Measurements from ENCODE around the gene FRMD4A.

FRMD4A gene

GRCh38 chr10:13650961-13651360 lies 679.8 kb downstream of the FRMD4A start:
- CTCF ChIA-PET: interaction anchor here (1.0 kb wide), 1 partner anchor 9 kb away, joined by 5 read pairs; no protein-coding TSS in a partner anchor
- Mint-ChIP-seq H3K9me3 (no peaks in the 10 kb centered on the region), H3K4me1 (peaks cover 14% of the 10 kb centered on the region), H3K4me3 (no peak overlapping the region), H3K27me3 (no peaks in the 10 kb centered on the region), H3K36me3 (peaks cover 17% of the 10 kb centered on the region), H3K27ac (peak overlapping the region; percentile 5)
- no peak for DNase-seq

GRCh38 chr10:13649844-13650520 lies 680.7 kb downstream of the FRMD4A start:
- Mint-ChIP-seq H3K4me1 (peaks cover 14% of the 10 kb centered on the region), H3K27me3 (no peaks in the 10 kb centered on the region), H3K4me3 (no peak overlapping the region), H3K9me3 (no peaks in the 10 kb centered on the region), H3K27ac (no peak overlapping the region), H3K36me3 (peaks cover 25% of the 10 kb centered on the region)
- CTCF ChIA-PET: interaction anchor here (1.0 kb wide), 1 partner anchor 9 kb away, joined by 3 read pairs; no protein-coding TSS in a partner anchor
- no peak for DNase-seq

- CTCF ChIA-PET: interaction anchor here (0.6 to 1.4 kb wide), 2 partner anchors 15 to 88 kb away, joined by 3 to 4 read pairs; no protein-coding TSS in a partner anchor
- H3K36me3 Mint-ChIP-seq: peaks cover 30% of the 10 kb centered on the region
- H3K4me3 Mint-ChIP-seq: no peak overlapping the region
- no peak for DNase-seq
- H3K4me1 Mint-ChIP-seq: peaks cover 14% of the 10 kb centered on the region
- no peak overlapping the region for H3K27ac Mint-ChIP-seq
- H3K9me3 Mint-ChIP-seq: no peaks in the 10 kb centered on the region
- H3K27me3 Mint-ChIP-seq: no peaks in the 10 kb centered on the region
Measured at GRCh38 chr10:13648425-13648824, 682.3 kb downstream of the FRMD4A start.

GRCh38 chr10:13644866-13645265 lies 685.9 kb downstream of the FRMD4A start:
- H3K4me1 Mint-ChIP-seq: peaks cover 14% of the 10 kb centered on the region
- CTCF ChIA-PET: interaction anchor here (1.2 kb wide), 1 partner anchor 15 kb away, joined by 5 read pairs; no protein-coding TSS in a partner anchor
- peaks cover 55% of the 10 kb centered on the region for H3K36me3 Mint-ChIP-seq

GRCh38 chr10:13643016-13643415 lies 687.7 kb downstream of the FRMD4A start:
- no peak overlapping the region for H3K4me3 Mint-ChIP-seq

More at GRCh38 chr10:13644866-13645265, 685.9 kb downstream of the FRMD4A start:
- H3K27ac Mint-ChIP-seq: no peak overlapping the region
- no peak overlapping the region for H3K4me3 Mint-ChIP-seq
- peaks cover 22% of the 10 kb centered on the region for H3K9me3 Mint-ChIP-seq
- no peaks in the 10 kb centered on the region for H3K27me3 Mint-ChIP-seq
- DNase-seq: no peak

GRCh38 chr10:13642293-13642692 lies 688.4 kb downstream of the FRMD4A start:
- peaks cover 54% of the 10 kb centered on the region for H3K36me3 Mint-ChIP-seq
- no peaks in the 10 kb centered on the region for H3K4me1 Mint-ChIP-seq
- CTCF ChIA-PET: no interaction called here
- peaks cover 22% of the 10 kb centered on the region for H3K9me3 Mint-ChIP-seq
- H3K4me3 Mint-ChIP-seq: no peak overlapping the region
- H3K27ac Mint-ChIP-seq: no peak overlapping the region
- H3K27me3 Mint-ChIP-seq: no peaks in the 10 kb centered on the region
- DNase-seq: no peak

More at GRCh38 chr10:13643016-13643415, 687.7 kb downstream of the FRMD4A start:
- Mint-ChIP-seq H3K27me3 (no peaks in the 10 kb centered on the region), H3K27ac (no peak overlapping the region), H3K4me1 (peaks cover 2% of the 10 kb centered on the region), H3K36me3 (peaks cover 53% of the 10 kb centered on the region), H3K9me3 (peaks cover 22% of the 10 kb centered on the region)
- CTCF ChIA-PET: no interaction called here
- DNase-seq: no peak

GRCh38 chr10:13637894-13638293 lies 692.8 kb downstream of the FRMD4A start:
- no peak overlapping the region for H3K27ac Mint-ChIP-seq
- H3K4me3 Mint-ChIP-seq: no peak overlapping the region
- peaks cover 44% of the 10 kb centered on the region for H3K36me3 Mint-ChIP-seq
- DNase-seq: no peak
- no peaks in the 10 kb centered on the region for H3K27me3 Mint-ChIP-seq
- H3K9me3 Mint-ChIP-seq: peaks cover 22% of the 10 kb centered on the region
- CTCF ChIA-PET: no interaction called here
- H3K4me1 Mint-ChIP-seq: no peaks in the 10 kb centered on the region

- Mint-ChIP-seq H3K4me1 (no peaks in the 10 kb centered on the region), H3K27me3 (no peaks in the 10 kb centered on the region), H3K27ac (no peak overlapping the region), H3K4me3 (no peak overlapping the region), H3K36me3 (peaks cover 42% of the 10 kb centered on the region), H3K9me3 (peaks cover 17% of the 10 kb centered on the region)
- CTCF ChIA-PET: no interaction called here
- no peak for DNase-seq
Measured at GRCh38 chr10:13637303-13637856, 693.3 kb downstream of the FRMD4A start.

GRCh38 chr10:13636776-13637175 lies 693.9 kb downstream of the FRMD4A start:
- DNase-seq: no peak
- Mint-ChIP-seq H3K9me3 (peaks cover 11% of the 10 kb centered on the region), H3K4me1 (no peaks in the 10 kb centered on the region), H3K27me3 (no peaks in the 10 kb centered on the region), H3K4me3 (no peak overlapping the region), H3K27ac (no peak overlapping the region), H3K36me3 (peaks cover 37% of the 10 kb centered on the region)
- CTCF ChIA-PET: no interaction called here

GRCh38 chr10:13634207-13634606 lies 696.5 kb downstream of the FRMD4A start:
- no peaks in the 10 kb centered on the region for H3K4me1 Mint-ChIP-seq
- no peaks in the 10 kb centered on the region for H3K27me3 Mint-ChIP-seq
- no peak for DNase-seq
- H3K4me3 Mint-ChIP-seq: no peak overlapping the region
- H3K9me3 Mint-ChIP-seq: no peaks in the 10 kb centered on the region
- peaks cover 31% of the 10 kb centered on the region for H3K36me3 Mint-ChIP-seq
- H3K27ac Mint-ChIP-seq: no peak overlapping the region
- CTCF ChIA-PET: no interaction called here

GRCh38 chr10:13633689-13634088 lies 697.0 kb downstream of the FRMD4A start:
- Mint-ChIP-seq H3K4me1 (no peaks in the 10 kb centered on the region), H3K4me3 (no peak overlapping the region), H3K27ac (no peak overlapping the region), H3K27me3 (no peaks in the 10 kb centered on the region), H3K36me3 (peaks cover 26% of the 10 kb centered on the region), H3K9me3 (no peaks in the 10 kb centered on the region)
- DNase-seq: no peak
- CTCF ChIA-PET: no interaction called here

GRCh38 chr10:13632884-13633440 lies 697.8 kb downstream of the FRMD4A start:
- CTCF ChIA-PET: no interaction called here
- Mint-ChIP-seq H3K9me3 (no peaks in the 10 kb centered on the region), H3K4me1 (no peaks in the 10 kb centered on the region), H3K36me3 (peaks cover 22% of the 10 kb centered on the region), H3K27me3 (no peaks in the 10 kb centered on the region), H3K4me3 (no peak overlapping the region), H3K27ac (no peak overlapping the region)
- DNase-seq: no peak

- H3K27me3 Mint-ChIP-seq: no peaks in the 10 kb centered on the region
- no peaks in the 10 kb centered on the region for H3K9me3 Mint-ChIP-seq
- H3K4me1 Mint-ChIP-seq: no peaks in the 10 kb centered on the region
- no peak overlapping the region for H3K4me3 Mint-ChIP-seq
- CTCF ChIA-PET: no interaction called here
- H3K27ac Mint-ChIP-seq: no peak overlapping the region
- peaks cover 19% of the 10 kb centered on the region for H3K36me3 Mint-ChIP-seq
- DNase-seq: no peak
Measured at GRCh38 chr10:13632440-13632839, 698.3 kb downstream of the FRMD4A start.

- no peaks in the 10 kb centered on the region for H3K9me3 Mint-ChIP-seq
- no peaks in the 10 kb centered on the region for H3K27me3 Mint-ChIP-seq
- no peak overlapping the region for H3K4me3 Mint-ChIP-seq
- no peaks in the 10 kb centered on the region for H3K4me1 Mint-ChIP-seq
- H3K27ac Mint-ChIP-seq: no peak overlapping the region
- CTCF ChIA-PET: no interaction called here
- peaks cover 19% of the 10 kb centered on the region for H3K36me3 Mint-ChIP-seq
- no peak for DNase-seq
Measured at GRCh38 chr10:13631594-13631993, 699.1 kb downstream of the FRMD4A start.

GRCh38 chr10:13630231-13630630 lies 700.5 kb downstream of the FRMD4A start:
- H3K9me3 Mint-ChIP-seq: no peaks in the 10 kb centered on the region
- H3K4me3 Mint-ChIP-seq: no peak overlapping the region
- no peaks in the 10 kb centered on the region for H3K4me1 Mint-ChIP-seq
- DNase-seq: no peak
- peaks cover 19% of the 10 kb centered on the region for H3K36me3 Mint-ChIP-seq
- H3K27ac Mint-ChIP-seq: no peak overlapping the region
- CTCF ChIA-PET: no interaction called here
- H3K27me3 Mint-ChIP-seq: no peaks in the 10 kb centered on the region
